HUES48 (cell line): ENCODE data around the gene MLF2.

ENCODE experiments used
- H3K27ac ChIP-seq: one replicate; pipeline ENCODE4 v1.7.0; 2013; ENCODE audit warnings: low read depth, low read length, inconsistent platforms
- H3K27me3 ChIP-seq: 2 replicates; pipeline ENCODE4 v1.6.1; 2013; ENCODE audit warnings: mild to moderate bottlenecking, low read length; ENCODE audit not compliant: control insufficient read depth, insufficient read depth
- H3K36me3 ChIP-seq: 2 replicates; pipeline ENCODE4 v1.6.1; 2013; ENCODE audit warnings: low read length; ENCODE audit not compliant: control insufficient read depth, insufficient read depth
- H3K4me1 ChIP-seq: 2 replicates; pipeline ENCODE4 v1.6.1; 2013; ENCODE audit warnings: mild to moderate bottlenecking, low read length; ENCODE audit not compliant: control insufficient read depth, insufficient read depth
- H3K4me3 ChIP-seq: 2 replicates; pipeline ENCODE4 v1.5.1; 2013; ENCODE audit warnings: mild to moderate bottlenecking, low read depth, low read length
- H3K9ac ChIP-seq: 2 replicates; pipeline ENCODE4 v1.6.1; 2013; ENCODE audit warnings: mild to moderate bottlenecking, low read depth, low read length, moderate library complexity
- H3K9me3 ChIP-seq: 2 replicates; pipeline ENCODE4 v1.6.1; 2013; ENCODE audit warnings: low read length; ENCODE audit not compliant: control insufficient read depth, insufficient read depth

MLF2 gene

GRCh38 chr12:6770094-6770493 is 17.2 kb upstream of the MLF2 start:
- Histone ChIP-seq H3K4me1 (peaks cover 33% of the 10 kb centered on the region), H3K4me3 (no peak overlapping the region), H3K9ac (no peak overlapping the region), H3K9me3 (no peaks in the 10 kb centered on the region), H3K36me3 (peaks cover 20% of the 10 kb centered on the region), H3K27me3 (peaks cover 38% of the 10 kb centered on the region), H3K27ac (no peak overlapping the region)

GRCh38 chr12:6769666-6770065 is 16.7 kb upstream of the MLF2 start:
- H3K36me3 ChIP-seq: peaks cover 20% of the 10 kb centered on the region
- peak overlapping the region; percentile 85 for H3K27ac ChIP-seq
- peaks cover 34% of the 10 kb centered on the region for H3K27me3 ChIP-seq
- H3K4me1 ChIP-seq: peaks cover 37% of the 10 kb centered on the region
- peak overlapping the region; percentile 83; the same call in 1 of the 2 replicates for H3K4me3 ChIP-seq
- no peak overlapping the region for H3K9ac ChIP-seq
- H3K9me3 ChIP-seq: no peaks in the 10 kb centered on the region

GRCh38 chr12:6768990-6769389 is 16.0 kb upstream of the MLF2 start:
- H3K4me1 ChIP-seq: peaks cover 38% of the 10 kb centered on the region
- H3K36me3 ChIP-seq: peaks cover 20% of the 10 kb centered on the region
- H3K9me3 ChIP-seq: no peaks in the 10 kb centered on the region
- peak overlapping the region; percentile 83 for H3K4me3 ChIP-seq
- peaks cover 28% of the 10 kb centered on the region for H3K27me3 ChIP-seq
- H3K27ac ChIP-seq: peak overlapping the region; percentile 85
- H3K9ac ChIP-seq: no peak overlapping the region

- peak overlapping the region; percentile 83 for H3K4me3 ChIP-seq
- no peaks in the 10 kb centered on the region for H3K9me3 ChIP-seq
- peaks cover 20% of the 10 kb centered on the region for H3K36me3 ChIP-seq
- peak overlapping the region; percentile 85 for H3K27ac ChIP-seq
- peaks cover 43% of the 10 kb centered on the region for H3K4me1 ChIP-seq
- H3K9ac ChIP-seq: no peak overlapping the region
- peaks cover 22% of the 10 kb centered on the region for H3K27me3 ChIP-seq
These were observed 15.5 kb upstream of the MLF2 start for GRCh38 chr12:6768437-6768914.

- Histone ChIP-seq H3K4me1 (peaks cover 39% of the 10 kb centered on the region), H3K27ac (peak overlapping the region; percentile 85), H3K27me3 (peaks cover 14% of the 10 kb centered on the region), H3K9ac (peak overlapping the region; percentile 52), H3K36me3 (peaks cover 20% of the 10 kb centered on the region), H3K9me3 (no peaks in the 10 kb centered on the region), H3K4me3 (peak overlapping the region; percentile 83)
These were observed 14.7 kb upstream of the MLF2 start for GRCh38 chr12:6767353-6768319.

GRCh38 chr12:6766651-6767349 is 13.9 kb upstream of the MLF2 start:
- Histone ChIP-seq H3K9me3 (no peaks in the 10 kb centered on the region), H3K4me3 (peak overlapping the region; percentile 83), H3K27ac (peak overlapping the region; percentile 82), H3K9ac (peak overlapping the region; percentile 52), H3K36me3 (peaks cover 19% of the 10 kb centered on the region), H3K27me3 (peaks cover 9% of the 10 kb centered on the region; the same call in 1 of the 2 replicates), H3K4me1 (peaks cover 37% of the 10 kb centered on the region)

- H3K27me3 ChIP-seq: peaks cover 3% of the 10 kb centered on the region; the same call in 1 of the 2 replicates
- H3K27ac ChIP-seq: peak within 1 kb of the TSS; percentile 82
These were observed 13.0 kb upstream of the MLF2 start, which contains the start of gene PTMS for GRCh38 chr12:6765634-6766581. TSS of gene PTMS (plus strand) at chr12:6766363. CDS start at chr12:6766706, 343 bp downstream.

GRCh38 chr12:6765048-6765633 is 12.2 kb upstream of the MLF2 start:
- peak overlapping the region; percentile 82 for H3K27ac ChIP-seq
- H3K4me1 ChIP-seq: peaks cover 35% of the 10 kb centered on the region
- H3K9ac ChIP-seq: no peak overlapping the region; the same call in 1 of the 2 replicates
- no peaks in the 10 kb centered on the region for H3K9me3 ChIP-seq
- peaks cover 9% of the 10 kb centered on the region for H3K36me3 ChIP-seq
- H3K4me3 ChIP-seq: peak overlapping the region; percentile 83
- H3K27me3 ChIP-seq: peaks cover 3% of the 10 kb centered on the region; the same call in 1 of the 2 replicates

More at GRCh38 chr12:6765634-6766581, 13.0 kb upstream of the MLF2 start, which contains the start of gene PTMS:
- Histone ChIP-seq H3K9ac (peak within 1 kb of the TSS; percentile 52), H3K36me3 (peaks cover 10% of the 10 kb centered on the region), H3K4me3 (peak within 1 kb of the TSS; percentile 83), H3K9me3 (no peaks in the 10 kb centered on the region), H3K4me1 (peaks cover 35% of the 10 kb centered on the region)

GRCh38 chr12:6764011-6764828 is 11.3 kb upstream of the MLF2 start:
- Histone ChIP-seq H3K4me3 (peak overlapping the region; percentile 18), H3K9ac (no peak overlapping the region), H3K27me3 (peaks cover 3% of the 10 kb centered on the region; the same call in 1 of the 2 replicates), H3K9me3 (no peaks in the 10 kb centered on the region), H3K27ac (peak overlapping the region; percentile 82), H3K4me1 (peaks cover 32% of the 10 kb centered on the region), H3K36me3 (0 out of 2 replicates have a peak, but pooled peaks cover under 1% of the 10 kb centered on the region)
